ENCODE results near the gene STXBP6.

Gene STXBP6

DNA sequence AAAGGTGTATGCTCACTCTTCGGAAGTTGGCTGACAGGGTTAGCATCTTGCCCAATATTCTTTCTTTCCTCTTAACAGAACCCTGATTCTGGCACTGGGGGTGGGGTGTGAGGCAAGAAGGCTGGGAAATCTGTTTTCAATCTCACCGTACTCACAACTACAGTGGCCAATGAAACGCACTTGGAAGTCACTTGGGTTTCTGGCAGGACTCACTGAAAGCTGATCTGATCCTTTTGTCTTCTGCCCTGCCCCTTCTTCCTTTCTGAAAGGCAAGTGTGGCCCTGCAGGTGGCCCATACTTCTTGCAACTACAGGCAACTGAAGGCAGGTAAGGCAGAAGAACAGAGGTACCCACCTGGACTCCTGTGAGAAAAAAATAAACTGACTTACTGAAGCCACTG is 106.9 kb downstream of the STXBP6 start:
- H3K27ac ChIP-seq (replicated peaks): no peak overlapping the region
- TF ChIP-seq, protein P1, sequence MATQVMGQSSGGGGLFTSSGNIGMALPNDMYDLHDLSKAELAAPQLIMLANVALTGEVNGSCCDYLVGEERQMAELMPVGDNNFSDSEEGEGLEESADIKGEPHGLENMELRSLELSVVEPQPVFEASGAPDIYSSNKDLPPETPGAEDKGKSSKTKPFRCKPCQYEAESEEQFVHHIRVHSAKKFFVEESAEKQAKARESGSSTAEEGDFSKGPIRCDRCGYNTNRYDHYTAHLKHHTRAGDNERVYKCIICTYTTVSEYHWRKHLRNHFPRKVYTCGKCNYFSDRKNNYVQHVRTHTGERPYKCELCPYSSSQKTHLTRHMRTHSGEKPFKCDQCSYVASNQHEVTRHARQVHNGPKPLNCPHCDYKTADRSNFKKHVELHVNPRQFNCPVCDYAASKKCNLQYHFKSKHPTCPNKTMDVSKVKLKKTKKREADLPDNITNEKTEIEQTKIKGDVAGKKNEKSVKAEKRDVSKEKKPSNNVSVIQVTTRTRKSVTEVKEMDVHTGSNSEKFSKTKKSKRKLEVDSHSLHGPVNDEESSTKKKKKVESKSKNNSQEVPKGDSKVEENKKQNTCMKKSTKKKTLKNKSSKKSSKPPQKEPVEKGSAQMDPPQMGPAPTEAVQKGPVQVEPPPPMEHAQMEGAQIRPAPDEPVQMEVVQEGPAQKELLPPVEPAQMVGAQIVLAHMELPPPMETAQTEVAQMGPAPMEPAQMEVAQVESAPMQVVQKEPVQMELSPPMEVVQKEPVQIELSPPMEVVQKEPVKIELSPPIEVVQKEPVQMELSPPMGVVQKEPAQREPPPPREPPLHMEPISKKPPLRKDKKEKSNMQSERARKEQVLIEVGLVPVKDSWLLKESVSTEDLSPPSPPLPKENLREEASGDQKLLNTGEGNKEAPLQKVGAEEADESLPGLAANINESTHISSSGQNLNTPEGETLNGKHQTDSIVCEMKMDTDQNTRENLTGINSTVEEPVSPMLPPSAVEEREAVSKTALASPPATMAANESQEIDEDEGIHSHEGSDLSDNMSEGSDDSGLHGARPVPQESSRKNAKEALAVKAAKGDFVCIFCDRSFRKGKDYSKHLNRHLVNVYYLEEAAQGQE (IDR thresholded peaks at IDR 0.05; ENCODE audit: insufficient replicate concordance, low read depth): no peak
- TF ChIP-seq, protein P2, sequence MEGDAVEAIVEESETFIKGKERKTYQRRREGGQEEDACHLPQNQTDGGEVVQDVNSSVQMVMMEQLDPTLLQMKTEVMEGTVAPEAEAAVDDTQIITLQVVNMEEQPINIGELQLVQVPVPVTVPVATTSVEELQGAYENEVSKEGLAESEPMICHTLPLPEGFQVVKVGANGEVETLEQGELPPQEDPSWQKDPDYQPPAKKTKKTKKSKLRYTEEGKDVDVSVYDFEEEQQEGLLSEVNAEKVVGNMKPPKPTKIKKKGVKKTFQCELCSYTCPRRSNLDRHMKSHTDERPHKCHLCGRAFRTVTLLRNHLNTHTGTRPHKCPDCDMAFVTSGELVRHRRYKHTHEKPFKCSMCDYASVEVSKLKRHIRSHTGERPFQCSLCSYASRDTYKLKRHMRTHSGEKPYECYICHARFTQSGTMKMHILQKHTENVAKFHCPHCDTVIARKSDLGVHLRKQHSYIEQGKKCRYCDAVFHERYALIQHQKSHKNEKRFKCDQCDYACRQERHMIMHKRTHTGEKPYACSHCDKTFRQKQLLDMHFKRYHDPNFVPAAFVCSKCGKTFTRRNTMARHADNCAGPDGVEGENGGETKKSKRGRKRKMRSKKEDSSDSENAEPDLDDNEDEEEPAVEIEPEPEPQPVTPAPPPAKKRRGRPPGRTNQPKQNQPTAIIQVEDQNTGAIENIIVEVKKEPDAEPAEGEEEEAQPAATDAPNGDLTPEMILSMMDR (IDR thresholded peaks at IDR 0.05; ENCODE audit: insufficient read depth, low read length): no peak
- TF ChIP-seq POLR2AphosphoS5 (IDR thresholded peaks at IDR 0.05; ENCODE audit: low read depth): no peak
- TF ChIP-seq SPI1 (IDR thresholded peaks at IDR 0.05; ENCODE audit: borderline replicate concordance, low read depth): no peak
- no peak for TF ChIP-seq GABPA (IDR thresholded peaks at IDR 0.05; ENCODE audit: low read depth)

DNA sequence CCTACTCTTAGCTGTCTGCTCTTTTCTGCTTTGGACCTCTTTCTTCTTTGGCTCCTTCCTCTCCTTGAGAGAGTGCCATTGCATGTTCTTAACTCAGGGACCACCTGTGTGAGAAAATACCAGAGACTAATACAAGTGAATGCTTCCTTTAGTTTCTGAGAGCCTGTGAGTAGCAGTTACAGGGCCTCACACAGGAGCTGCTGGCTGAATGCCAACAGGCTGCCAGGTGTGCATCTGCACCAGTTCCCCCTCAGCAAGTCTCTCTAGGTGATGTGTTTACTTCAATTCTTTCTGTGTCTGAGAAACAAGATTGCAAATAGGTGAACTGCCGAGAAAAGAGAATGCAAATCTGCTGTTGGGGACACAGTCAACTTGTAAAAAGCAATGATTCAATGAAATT is 108.2 kb downstream of the STXBP6 start:
- Histone ChIP-seq H3K4me3 (replicated peaks; ENCODE audit: insufficient read depth, low read length) (no peak overlapping the region), H3K27me3 (ENCODE audit: insufficient read depth, poor library complexity, severe bottlenecking) (peaks cover 2% of the 10 kb centered on the region), H3K27ac (replicated peaks) (no peak overlapping the region)
- TF ChIP-seq SPI1 (IDR thresholded peaks at IDR 0.05; ENCODE audit: borderline replicate concordance, low read depth) (no peak), POLR2AphosphoS5 (IDR thresholded peaks at IDR 0.05; ENCODE audit: low read depth) (no peak)
- TF ChIP-seq, protein P1 (IDR thresholded peaks at IDR 0.05; ENCODE audit: insufficient replicate concordance, low read depth): no peak
- no peak for DNase-seq (ENCODE audit: low read depth in 1 of 2, low spot score in 1 of 2)

More for the DNA sequence above, 106.9 kb downstream of the STXBP6 start:
- peaks cover 2% of the 10 kb centered on the region for H3K27me3 ChIP-seq (ENCODE audit: insufficient read depth, poor library complexity, severe bottlenecking)
- no peak overlapping the region for H3K4me3 ChIP-seq (replicated peaks; ENCODE audit: insufficient read depth, low read length)
- DNase-seq (ENCODE audit: low read depth in 1 of 2, low spot score in 1 of 2): no peak

DNA sequence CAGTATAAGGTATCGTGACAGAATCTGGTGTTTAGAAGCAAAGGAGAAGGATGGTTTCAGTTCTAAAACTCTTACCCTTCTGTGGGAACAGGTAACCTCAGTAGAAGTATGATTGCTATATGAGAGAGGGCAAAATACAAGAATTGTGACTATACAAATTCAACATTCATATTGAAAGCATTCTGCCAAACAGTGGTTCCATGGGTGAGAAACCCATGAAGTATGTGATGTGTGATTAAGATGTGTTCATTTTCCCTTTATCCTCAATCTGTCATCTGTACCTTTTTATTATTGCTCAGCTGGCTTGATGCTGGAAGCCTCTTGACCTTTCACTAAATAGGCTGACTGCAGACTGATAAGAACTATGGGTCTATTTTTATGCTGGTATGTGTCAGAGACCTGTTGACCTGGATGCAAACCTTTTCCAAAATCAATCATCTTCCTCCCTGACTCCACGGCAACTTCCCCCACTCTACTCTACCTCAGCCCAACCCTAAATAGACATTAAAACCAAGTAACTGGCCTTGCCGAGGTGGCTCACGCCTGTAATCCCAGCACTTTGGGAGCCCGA is 109.6 kb downstream of the STXBP6 start:
- no peak for TF ChIP-seq GABPA (IDR thresholded peaks at IDR 0.05; ENCODE audit: low read depth)
- no peak for DNase-seq (ENCODE audit: low read depth in 1 of 2, low spot score in 1 of 2)
- Histone ChIP-seq H3K27me3 (ENCODE audit: insufficient read depth, poor library complexity, severe bottlenecking) (peaks cover 2% of the 10 kb centered on the region), H3K4me3 (replicated peaks; ENCODE audit: insufficient read depth, low read length) (no peak overlapping the region), H3K27ac (replicated peaks) (no peak overlapping the region)

DNA sequence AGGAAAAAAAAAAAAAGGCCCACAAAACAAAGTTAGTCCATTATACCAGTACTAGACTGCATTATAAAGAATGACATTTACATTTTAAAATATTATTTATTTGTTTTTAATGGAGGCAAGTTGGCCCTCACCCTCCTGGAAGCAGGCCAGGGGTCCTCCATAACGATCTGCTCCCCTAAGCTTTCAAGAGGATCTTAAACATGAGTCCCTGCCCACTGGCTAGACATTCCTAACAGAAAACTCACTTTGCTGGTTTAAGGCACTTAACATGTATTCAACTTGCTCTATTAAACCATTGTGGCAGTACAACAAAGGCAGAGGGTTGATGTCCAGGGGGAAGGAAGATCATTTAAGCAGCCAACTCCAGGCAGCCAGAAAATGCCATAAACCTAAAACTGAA is 111.4 kb downstream of the STXBP6 start:
- TF ChIP-seq GABPA (IDR thresholded peaks at IDR 0.05; ENCODE audit: low read depth) (no peak), POLR2AphosphoS5 (IDR thresholded peaks at IDR 0.05; ENCODE audit: low read depth) (no peak), SPI1 (IDR thresholded peaks at IDR 0.05; ENCODE audit: borderline replicate concordance, low read depth) (no peak)
- TF ChIP-seq, protein P2 (IDR thresholded peaks at IDR 0.05; ENCODE audit: insufficient read depth, low read length): no peak
- TF ChIP-seq, protein P1 (IDR thresholded peaks at IDR 0.05; ENCODE audit: insufficient replicate concordance, low read depth): no peak
- DNase-seq (ENCODE audit: low read depth in 1 of 2, low spot score in 1 of 2): no peak
- Histone ChIP-seq H3K4me3 (replicated peaks; ENCODE audit: insufficient read depth, low read length) (no peak overlapping the region), H3K27me3 (ENCODE audit: insufficient read depth, poor library complexity, severe bottlenecking) (peaks cover 2% of the 10 kb centered on the region), H3K27ac (replicated peaks) (no peak overlapping the region)
